Muscle of leg (tissue), 11 donors: Measurements from ENCODE around the gene TTPAL. TPM values are rescaled to one million over a fixed set of nuclear protein-coding genes. Genes with fewer than 3 reads are reported as not detected.

Source experiments
- DNase-seq: peaks from one replicate; pipeline ENCODE4 v3.0.0; 2013
- H3K27ac ChIP-seq: one replicate; pipeline ENCODE4 v1.5.1; 2013; ENCODE audit warnings: mild to moderate bottlenecking, low read length, control low read depth
- H3K27me3 ChIP-seq: one replicate; pipeline ENCODE4 v1.6.1; 2013; ENCODE audit warnings: low read length; ENCODE audit not compliant: control insufficient read depth, insufficient read depth
- H3K36me3 ChIP-seq: one replicate; pipeline ENCODE4 v1.6.1; 2013; ENCODE audit warnings: low read length; ENCODE audit not compliant: control insufficient read depth, insufficient read depth
- H3K4me1 ChIP-seq: one replicate; pipeline ENCODE4 v1.6.1; 2013; ENCODE audit warnings: low read length; ENCODE audit not compliant: control insufficient read depth, insufficient read depth
- H3K4me3 ChIP-seq: one replicate; pipeline ENCODE4 v1.5.1; 2013; ENCODE audit warnings: low read length, control low read depth
- H3K9me3 ChIP-seq: replicated peaks from 2 replicates; pipeline ENCODE4 v1.6.1; 2013; ENCODE audit warnings: low read depth, low read length; ENCODE audit not compliant: control insufficient read depth
- WGBS: methylation state at CpG from one replicate; pipeline ENCODE4 v1.1.5; 2013; ENCODE audit warnings: missing lambda C conversion rate; ENCODE audit not compliant: insufficient coverage; 5-methylcytosine and 5-hydroxymethylcytosine counted together
- polyA plus RNA-seq, 8 donors: library from polyadenylated mRNA; unstranded; fragments of 120-200 nt; gene quantifications; one replicate each; pipeline versions ENCODE4 v1.2.1 to v1.2.3, GENCODE V29; 2013; ENCODE audit warnings: inconsistent platforms in 1 of 8, low replicate concordance in 1 of 8; ENCODE audit not compliant: insufficient read length in 8 of 8, insufficient read depth in 1 of 8
- total RNA-seq: library from RNA; stranded (reverse); fragments of 120-200 nt; gene quantifications from one replicate; pipeline ENCODE4 v1.2.4, GENCODE V29; 2013

The TTPAL gene
- total and polyA plus RNA-seq, 9 donors: 3.3 to 7.5 (median 5.4) TPM

- Histone ChIP-seq H3K27ac (no peak overlapping the region), H3K4me3 (no peak overlapping the region), H3K4me1 (no peaks in the 10 kb centered on the region), H3K9me3 (no peaks in the 10 kb centered on the region), H3K36me3 (no peaks in the 10 kb centered on the region), H3K27me3 (no peaks in the 10 kb centered on the region)
- WGBS: no CpG with 5 or more reads among the region's 3 CpGs
- peak; percentile 16 for DNase-seq
These were observed 20.5 kb upstream of the TTPAL start for GRCh38 chr20:44455126-44455525.

GRCh38 chr20:44456611-44457010 is 19.1 kb upstream of the TTPAL start:
- Histone ChIP-seq H3K9me3 (no peaks in the 10 kb centered on the region), H3K27ac (no peak overlapping the region), H3K4me3 (no peak overlapping the region), H3K27me3 (no peaks in the 10 kb centered on the region), H3K4me1 (no peaks in the 10 kb centered on the region), H3K36me3 (no peaks in the 10 kb centered on the region)
- DNase-seq: no peak
- 68% methylated on average over 4 of the region's 8 CpGs for WGBS

- H3K27ac ChIP-seq: no peak overlapping the region
- no peaks in the 10 kb centered on the region for H3K4me1 ChIP-seq
- H3K4me3 ChIP-seq: no peak overlapping the region
- 0% methylated on average over 1 of the region's 6 CpGs for WGBS
- H3K27me3 ChIP-seq: no peaks in the 10 kb centered on the region
- no peak for DNase-seq
- no peaks in the 10 kb centered on the region for H3K9me3 ChIP-seq
- no peaks in the 10 kb centered on the region for H3K36me3 ChIP-seq
These were observed 18.7 kb upstream of the TTPAL start for GRCh38 chr20:44457016-44457415.

GRCh38 chr20:44459271-44459670 is 16.4 kb upstream of the TTPAL start:
- Histone ChIP-seq H3K4me3 (no peak overlapping the region), H3K4me1 (no peaks in the 10 kb centered on the region), H3K9me3 (no peaks in the 10 kb centered on the region), H3K27me3 (no peaks in the 10 kb centered on the region), H3K36me3 (no peaks in the 10 kb centered on the region), H3K27ac (no peak overlapping the region)
- DNase-seq: no peak
- WGBS: no CpG with 5 or more reads among the region's 2 CpGs

GRCh38 chr20:44460795-44461141 is 14.9 kb upstream of the TTPAL start:
- DNase-seq: peak; percentile 13
- Histone ChIP-seq H3K4me3 (no peak overlapping the region), H3K27ac (no peak overlapping the region), H3K36me3 (no peaks in the 10 kb centered on the region), H3K4me1 (no peaks in the 10 kb centered on the region), H3K9me3 (no peaks in the 10 kb centered on the region), H3K27me3 (no peaks in the 10 kb centered on the region)
- no CpG with 5 or more reads among the region's 3 CpGs for WGBS

GRCh38 chr20:44461142-44461802 is 14.4 kb upstream of the TTPAL start:
- no peak overlapping the region for H3K4me3 ChIP-seq
- no peak for DNase-seq
- no peaks in the 10 kb centered on the region for H3K4me1 ChIP-seq
- H3K36me3 ChIP-seq: no peaks in the 10 kb centered on the region
- no peaks in the 10 kb centered on the region for H3K9me3 ChIP-seq
- H3K27ac ChIP-seq: no peak overlapping the region
- no peaks in the 10 kb centered on the region for H3K27me3 ChIP-seq
- 54% methylated on average over 2 of the region's 6 CpGs for WGBS

GRCh38 chr20:44461803-44462174 is 13.9 kb upstream of the TTPAL start:
- no peaks in the 10 kb centered on the region for H3K4me1 ChIP-seq
- no peaks in the 10 kb centered on the region for H3K27me3 ChIP-seq
- WGBS: 69% methylated on average over 3 of the region's 5 CpGs

GRCh38 chr20:44463466-44463865 is 12.2 kb upstream of the TTPAL start:
- H3K36me3 ChIP-seq: no peaks in the 10 kb centered on the region
- 80% methylated on average over 3 of the region's 5 CpGs for WGBS
- DNase-seq: no peak
- no peaks in the 10 kb centered on the region for H3K4me1 ChIP-seq
- no peak overlapping the region for H3K27ac ChIP-seq
- no peak overlapping the region for H3K4me3 ChIP-seq
- no peaks in the 10 kb centered on the region for H3K9me3 ChIP-seq
- H3K27me3 ChIP-seq: peaks cover 5% of the 10 kb centered on the region

More at GRCh38 chr20:44461803-44462174, 13.9 kb upstream of the TTPAL start:
- Histone ChIP-seq H3K27ac (no peak overlapping the region), H3K9me3 (no peaks in the 10 kb centered on the region), H3K36me3 (no peaks in the 10 kb centered on the region), H3K4me3 (no peak overlapping the region)
- no peak for DNase-seq

GRCh38 chr20:44464514-44464913 is 11.2 kb upstream of the TTPAL start:
- peaks cover 5% of the 10 kb centered on the region for H3K27me3 ChIP-seq
- no peak overlapping the region for H3K27ac ChIP-seq
- no peaks in the 10 kb centered on the region for H3K36me3 ChIP-seq
- no peak overlapping the region for H3K4me3 ChIP-seq
- no peaks in the 10 kb centered on the region for H3K4me1 ChIP-seq
- 85% methylated on average over 2 of the region's 3 CpGs for WGBS
- DNase-seq: no peak
- no peaks in the 10 kb centered on the region for H3K9me3 ChIP-seq

- no peak overlapping the region for H3K4me3 ChIP-seq
- no peaks in the 10 kb centered on the region for H3K4me1 ChIP-seq
- H3K27ac ChIP-seq: no peak overlapping the region
- no peaks in the 10 kb centered on the region for H3K36me3 ChIP-seq
- DNase-seq: no peak
- H3K9me3 ChIP-seq: no peaks in the 10 kb centered on the region
- peaks cover 5% of the 10 kb centered on the region for H3K27me3 ChIP-seq
- 49% methylated on average over 3 of the region's 3 CpGs for WGBS
These were observed 10.6 kb upstream of the TTPAL start for GRCh38 chr20:44465001-44465560.
